ENCODE measurements around the gene SHISA6. TPM values are rescaled to one million over a fixed set of nuclear protein-coding genes. Genes with fewer than 3 reads are reported as not detected.

SHISA6 gene
- not detected for total RNA-seq

DNA sequence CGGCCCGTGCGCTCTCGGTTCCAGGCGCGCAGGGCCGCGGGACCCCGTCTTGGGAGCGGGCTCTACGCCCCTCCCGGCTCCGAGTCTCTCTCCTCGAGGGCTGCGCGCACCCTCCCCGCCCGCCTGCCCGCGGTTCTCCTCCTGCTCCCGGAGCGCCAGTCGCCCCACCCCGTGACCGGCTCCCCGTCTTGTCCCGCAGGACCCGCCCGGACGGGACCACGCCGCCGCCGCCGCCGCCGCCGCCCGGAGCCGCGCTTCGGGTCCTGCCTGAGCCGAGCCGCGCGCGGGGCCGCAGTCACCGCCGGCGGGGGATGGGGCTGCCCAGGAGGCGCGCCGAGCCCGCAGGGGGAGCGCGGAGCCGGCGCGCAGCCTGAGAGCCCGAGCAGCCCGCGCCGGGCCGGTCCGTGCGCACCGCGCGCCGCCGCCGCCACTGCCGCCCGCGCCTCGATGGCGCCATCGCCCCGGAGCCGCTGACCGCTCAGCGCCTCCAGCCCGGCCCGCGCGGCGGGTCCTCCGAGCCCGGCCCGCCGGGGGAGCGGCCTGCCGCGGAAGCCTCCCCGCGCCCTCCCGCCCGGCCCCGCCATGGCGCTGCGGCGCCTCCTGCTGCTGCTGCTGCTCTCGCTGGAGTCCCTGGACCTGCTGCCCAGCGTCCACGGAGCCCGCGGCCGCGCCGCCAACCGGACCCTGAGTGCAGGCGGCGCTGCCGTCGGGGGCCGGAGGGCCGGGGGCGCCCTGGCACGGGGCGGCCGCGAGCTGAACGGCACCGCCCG, at the start of gene SHISA6:
Gene SHISA6, plus strand, starts transcription at position 373 of the 770 bp plus-strand sequence.
- no peak for DNase-seq

GRCh38 chr17:11195801-11196200, 45.2 kb upstream of the SHISA6 start:
- no peak for DNase-seq

GRCh38 chr17:11204991-11205390, 36.0 kb upstream of the SHISA6 start:
- no peak for DNase-seq

DNA sequence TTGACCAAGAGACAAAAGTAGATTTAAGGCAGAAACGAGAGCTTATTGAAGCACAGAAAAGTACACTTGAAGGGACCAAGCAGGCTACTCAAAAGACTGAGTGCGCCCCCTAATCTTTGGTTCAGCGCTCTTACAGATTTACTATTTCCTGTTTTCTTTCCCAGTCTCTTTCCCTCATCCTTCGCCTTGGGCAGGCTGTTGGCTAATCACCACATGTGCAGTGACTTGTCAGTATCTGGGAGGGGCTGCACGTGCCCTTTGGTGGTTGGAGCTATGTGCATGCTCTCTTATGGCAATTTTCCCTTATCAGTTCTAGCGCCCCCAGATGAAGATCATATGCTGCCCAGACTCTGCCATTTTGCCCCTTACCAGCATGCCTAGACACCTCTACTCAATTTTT, 35.4 kb upstream of the SHISA6 start:
- no peak for DNase-seq

- DNase-seq = no peak
These were observed 31.1 kb upstream of the SHISA6 start for GRCh38 chr17:11209906-11210305.

- DNase-seq = no peak
These were observed 28.2 kb upstream of the SHISA6 start for GRCh38 chr17:11212792-11213191.

DNA sequence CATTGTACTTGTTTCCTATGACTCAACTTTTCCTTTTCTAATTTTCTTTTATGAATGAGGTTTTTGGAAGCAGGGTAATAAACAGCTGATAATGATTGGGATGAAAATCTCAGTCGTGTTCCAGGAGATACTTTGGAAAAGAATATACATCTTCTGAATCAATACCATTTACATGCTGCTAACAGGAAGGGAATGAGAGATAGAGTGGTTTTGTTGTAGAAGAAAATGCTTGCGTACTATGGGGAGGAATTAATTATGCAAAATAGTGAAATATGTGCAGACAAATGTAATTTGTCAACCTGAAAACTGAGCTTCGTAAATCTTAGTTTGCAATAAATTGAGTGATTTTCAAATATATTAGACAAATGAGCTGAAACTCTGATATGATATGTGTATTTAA, 24.0 kb upstream of the SHISA6 start:
- DNase-seq = no peak

GRCh38 chr17:11221196-11221595, 19.8 kb upstream of the SHISA6 start:
- no peak for DNase-seq

- no peak for DNase-seq
These were observed 19.3 kb upstream of the SHISA6 start for GRCh38 chr17:11221721-11222120.

- DNase-seq = no peak
These were observed 2.3 kb upstream of the SHISA6 start for GRCh38 chr17:11238705-11239104.

GRCh38 chr17:11239379-11239970, 1.5 kb upstream of the SHISA6 start:
- no peak for DNase-seq

DNA sequence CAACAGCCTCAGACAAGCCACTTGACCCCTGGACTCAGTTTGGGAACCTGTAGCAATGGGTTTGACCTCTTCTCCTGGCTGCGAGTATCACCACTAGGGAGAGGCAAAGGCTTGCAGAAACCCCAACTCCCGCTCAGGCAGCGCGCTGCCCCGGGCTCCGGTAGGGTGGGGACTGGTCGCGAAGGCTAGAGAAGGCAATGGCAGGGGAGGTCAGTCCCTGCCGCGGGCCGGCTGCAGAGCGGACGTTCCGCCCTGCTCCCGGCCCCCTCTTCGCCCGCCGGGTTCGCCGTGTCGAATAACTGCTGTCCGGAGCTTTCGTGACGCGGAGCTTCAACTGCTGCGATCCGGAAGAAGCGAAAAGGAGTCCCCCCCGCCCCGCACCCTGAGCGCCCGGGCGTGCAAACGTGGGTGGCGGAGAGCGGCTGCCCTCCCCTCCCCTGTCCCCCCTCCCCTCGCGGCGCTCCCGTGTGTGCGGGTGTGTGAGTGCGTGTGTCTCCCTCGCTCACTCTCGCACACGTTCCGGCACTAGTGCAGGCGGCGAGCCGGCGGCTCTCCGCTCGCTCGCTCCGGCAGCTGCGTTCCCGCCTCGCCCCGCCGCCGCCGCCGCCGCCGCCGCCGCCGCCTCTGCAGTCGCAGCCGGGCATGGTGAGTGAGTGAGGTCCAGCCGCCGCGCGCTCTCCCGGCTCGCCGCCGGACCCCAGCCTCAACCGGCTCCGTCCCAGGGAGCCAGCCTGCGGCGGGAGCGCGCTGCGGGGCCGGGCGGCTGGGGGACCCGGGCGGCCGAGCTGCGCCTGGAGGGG, 772 bp upstream of the SHISA6 start:
- no peak for DNase-seq

- no peak for DNase-seq
These were observed 706 bp downstream of the SHISA6 start for GRCh38 chr17:11241611-11242226.

- DNase-seq = no peak
These were observed 1.4 kb downstream of the SHISA6 start for GRCh38 chr17:11242411-11242810.

GRCh38 chr17:11244776-11245175, 3.8 kb downstream of the SHISA6 start:
- DNase-seq = no peak

DNA sequence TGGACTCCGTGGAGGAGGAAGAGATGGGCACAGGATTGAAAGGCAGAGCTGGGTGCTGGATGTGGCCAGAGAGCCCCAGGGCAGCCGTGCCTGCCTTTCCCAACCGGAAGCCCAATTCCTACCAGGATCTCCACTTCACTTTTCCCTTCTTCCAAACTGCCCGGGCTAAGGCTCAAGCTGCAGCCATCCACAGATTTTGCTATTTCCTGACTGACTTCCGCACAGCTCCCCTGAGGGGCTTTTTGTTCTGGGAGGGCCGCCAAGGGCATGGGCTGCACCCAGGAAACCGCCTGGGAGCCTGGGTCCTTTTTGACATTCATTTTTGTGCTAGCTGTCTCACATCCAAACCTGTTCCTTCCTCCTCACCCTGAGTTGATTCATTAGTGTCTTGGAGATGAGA, 4.2 kb downstream of the SHISA6 start:
- no peak for DNase-seq

DNA sequence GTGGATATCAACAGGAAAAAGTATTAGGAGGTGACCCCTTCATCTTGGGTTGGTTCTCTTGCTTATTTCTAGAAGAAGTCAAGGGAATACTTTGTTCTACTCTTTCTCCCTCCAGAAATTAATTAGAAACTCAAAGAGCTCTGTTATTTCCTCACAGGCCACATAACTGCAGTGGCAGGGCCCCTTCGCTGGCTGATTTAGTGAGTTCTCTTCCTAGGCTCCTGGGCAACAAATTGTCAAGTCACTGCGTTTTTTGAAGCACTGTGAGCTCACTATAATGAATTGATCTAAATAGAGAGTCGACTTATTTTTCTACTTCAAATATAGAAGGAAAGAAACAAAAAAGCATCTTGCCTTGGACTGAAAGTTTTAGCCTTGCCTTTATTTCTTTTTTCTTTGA, 4.8 kb downstream of the SHISA6 start:
- DNase-seq = no peak

DNA sequence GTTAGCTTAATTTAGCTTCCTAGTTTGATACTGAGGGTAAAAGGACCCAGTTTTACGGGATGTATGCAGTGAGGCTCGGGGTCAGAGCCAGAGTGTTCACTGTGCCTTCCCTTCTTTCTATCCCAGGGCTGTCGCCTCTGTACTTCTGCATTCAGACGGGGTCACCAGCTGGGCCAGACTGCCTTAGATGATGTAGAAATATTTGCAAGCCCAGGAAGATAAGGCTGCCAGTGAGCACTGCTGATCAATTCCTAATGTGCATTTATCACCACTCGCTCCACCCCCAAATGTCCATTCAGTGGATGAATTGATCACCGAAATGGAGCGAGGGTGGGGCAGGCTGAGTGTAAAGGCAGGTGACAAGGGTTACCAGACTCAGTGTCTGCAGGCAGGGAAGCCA, 9.1 kb downstream of the SHISA6 start:
- no peak for DNase-seq

DNA sequence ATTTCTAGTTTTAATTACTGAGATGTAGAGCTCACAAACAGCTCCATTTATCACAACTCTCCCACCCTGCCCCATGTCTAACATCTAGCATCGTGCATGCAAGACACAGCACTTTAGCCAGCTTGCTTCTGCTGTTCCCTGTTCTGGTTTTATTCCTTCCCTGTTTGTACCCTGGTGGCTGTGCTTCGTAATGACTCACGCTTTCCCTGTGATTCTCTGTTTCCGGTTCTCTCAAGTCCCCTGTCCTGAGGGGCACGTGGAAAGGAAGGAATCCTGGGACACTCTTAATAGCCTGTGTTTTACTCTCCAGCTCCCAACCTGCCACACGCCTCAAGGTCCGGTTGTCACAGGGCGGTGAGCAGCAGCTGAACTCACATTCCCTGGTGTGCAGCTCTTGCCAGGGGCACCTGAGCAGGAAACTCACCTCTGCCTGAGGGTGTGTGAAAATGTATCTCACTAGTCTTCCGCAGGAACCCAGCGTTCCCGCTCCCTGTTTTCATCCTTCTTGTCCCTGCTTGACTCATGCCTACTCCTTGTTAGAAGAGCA, 10.6 kb downstream of the SHISA6 start:
- no peak for DNase-seq

GRCh38 chr17:11252146-11252545, 11.1 kb downstream of the SHISA6 start:
- no peak for DNase-seq

GRCh38 chr17:11256877-11257276, 15.9 kb downstream of the SHISA6 start:
- DNase-seq = no peak

GRCh38 chr17:11264183-11264871, 23.3 kb downstream of the SHISA6 start:
- DNase-seq = no peak
